GM21381 (cell line): ENCODE results near the gene SLAMF6.
"Not testable (repeated sequence)": the region's sequence is repeated elsewhere in the genome, so short reads cannot be mapped to it uniquely, and the experiment has no call there.

Source experiments
- ATAC-seq: cut with Tn5 transposase; IDR thresholded peaks from one replicate; pipeline ENCODE4 v1.9.1; 2021; ENCODE audit warnings: mild to moderate bottlenecking, moderate library complexity; ENCODE audit not compliant: unreplicated experiment

The SLAMF6 gene

GRCh38 chr1:160544647-160545046, 21.6 kb upstream of the SLAMF6 start:
- ATAC-seq = no peak

GRCh38 chr1:160542303-160542945, 19.4 kb upstream of the SLAMF6 start:
- no peak for ATAC-seq

- ATAC-seq = no peak
Measured at GRCh38 chr1:160541622-160542302, 18.7 kb upstream of the SLAMF6 start.

- ATAC-seq = no peak
Measured at GRCh38 chr1:160540859-160541233, 17.8 kb upstream of the SLAMF6 start.

- peak; percentile 88 for ATAC-seq
Measured at GRCh38 chr1:160539990-160540858, 17.2 kb upstream of the SLAMF6 start.

- no peak for ATAC-seq
Measured at GRCh38 chr1:160539684-160539989, 16.6 kb upstream of the SLAMF6 start.

GRCh38 chr1:160538985-160539651, 16.1 kb upstream of the SLAMF6 start:
- ATAC-seq = no peak

- no peak for ATAC-seq
Measured at GRCh38 chr1:160537714-160538665, 14.9 kb upstream of the SLAMF6 start.

GRCh38 chr1:160534823-160535605, 12.0 kb upstream of the SLAMF6 start:
- no peak for ATAC-seq

- ATAC-seq = not testable (repeated sequence)
Measured at GRCh38 chr1:160532557-160532813, 9.4 kb upstream of the SLAMF6 start.

- not testable (repeated sequence) for ATAC-seq
Measured at GRCh38 chr1:160531809-160532556, 8.9 kb upstream of the SLAMF6 start.

GRCh38 chr1:160529401-160529952, 6.4 kb upstream of the SLAMF6 start:
- not testable (repeated sequence) for ATAC-seq

- ATAC-seq = not testable (repeated sequence)
Measured at GRCh38 chr1:160523789-160524188, 734 bp upstream of the SLAMF6 start.

- ATAC-seq = no peak
Measured at GRCh38 chr1:160522136-160522535, 919 bp downstream of the SLAMF6 start.

- no peak for ATAC-seq
Measured at GRCh38 chr1:160521554-160521953, 1.5 kb downstream of the SLAMF6 start.

GRCh38 chr1:160520999-160521398, 2.1 kb downstream of the SLAMF6 start:
- no peak for ATAC-seq

- no peak for ATAC-seq
Measured at GRCh38 chr1:160520582-160520981, 2.5 kb downstream of the SLAMF6 start.

GRCh38 chr1:160519642-160520435, 3.2 kb downstream of the SLAMF6 start:
- no peak for ATAC-seq
